Activated CD4-positive, alpha-beta T cell treated with anti-CD3 and anti-CD28 coated beads, Interleukin-2, amount 10 ng/mL, durations not matched to agents 7 days and 5 days (primary cell): ENCODE results near the gene NPW. TPM values are rescaled to one million over a fixed set of nuclear protein-coding genes. Genes with fewer than 3 reads are reported as not detected.
A peak's percentile ranks its signal among the peaks of the same experiment; 100 is the strongest.

Source experiments
- CTCF ChIA-PET: fragments of 350-600 bp; sonication (Branson Sonifier 250); formaldehyde crosslinking; loops from one replicate; lab custom pipeline; 2021; ENCODE audit warnings: antibody characterized with exemption; lab: Charles Lee
- POLR2A ChIA-PET: fragments of 350-600 bp; sonication (Branson Sonifier 250); formaldehyde crosslinking; loops from one replicate; lab custom pipeline; 2021; ENCODE audit warnings: antibody characterized with exemption; lab: Charles Lee
- DNase-seq: peaks from one replicate; pipeline ENCODE4 v3.0.0-alpha.2; 2020
- H3K27ac Mint-ChIP-seq: one replicate; pipeline ENCODE4 v1.8.0; 2021; ENCODE audit warnings: mild to moderate bottlenecking, moderate library complexity, mixed read lengths
- H3K27me3 Mint-ChIP-seq: one replicate; pipeline ENCODE4 v1.8.0; 2021; ENCODE audit warnings: mixed read lengths
- H3K36me3 Mint-ChIP-seq: one replicate; pipeline ENCODE4 v1.8.0; 2021; ENCODE audit warnings: low read depth, mixed read lengths
- H3K4me1 Mint-ChIP-seq: one replicate; pipeline ENCODE4 v1.8.0; 2021; ENCODE audit warnings: mixed read lengths
- H3K4me3 Mint-ChIP-seq: one replicate; pipeline ENCODE4 v1.8.0; 2021; ENCODE audit warnings: mild to moderate bottlenecking, moderate library complexity, mixed read lengths
- H3K9me3 Mint-ChIP-seq: one replicate; pipeline ENCODE4 v1.8.0; 2021; ENCODE audit warnings: mixed read lengths
- total RNA-seq, 2 experiments: library from RNA; stranded (reverse); gene quantifications; one replicate each; pipeline ENCODE4 v1.2.3, GENCODE V29; 2021

NPW gene
- total RNA-seq, 2 experiments from 2014 or later, result 0.42 to 0.69 TPM

DNA sequence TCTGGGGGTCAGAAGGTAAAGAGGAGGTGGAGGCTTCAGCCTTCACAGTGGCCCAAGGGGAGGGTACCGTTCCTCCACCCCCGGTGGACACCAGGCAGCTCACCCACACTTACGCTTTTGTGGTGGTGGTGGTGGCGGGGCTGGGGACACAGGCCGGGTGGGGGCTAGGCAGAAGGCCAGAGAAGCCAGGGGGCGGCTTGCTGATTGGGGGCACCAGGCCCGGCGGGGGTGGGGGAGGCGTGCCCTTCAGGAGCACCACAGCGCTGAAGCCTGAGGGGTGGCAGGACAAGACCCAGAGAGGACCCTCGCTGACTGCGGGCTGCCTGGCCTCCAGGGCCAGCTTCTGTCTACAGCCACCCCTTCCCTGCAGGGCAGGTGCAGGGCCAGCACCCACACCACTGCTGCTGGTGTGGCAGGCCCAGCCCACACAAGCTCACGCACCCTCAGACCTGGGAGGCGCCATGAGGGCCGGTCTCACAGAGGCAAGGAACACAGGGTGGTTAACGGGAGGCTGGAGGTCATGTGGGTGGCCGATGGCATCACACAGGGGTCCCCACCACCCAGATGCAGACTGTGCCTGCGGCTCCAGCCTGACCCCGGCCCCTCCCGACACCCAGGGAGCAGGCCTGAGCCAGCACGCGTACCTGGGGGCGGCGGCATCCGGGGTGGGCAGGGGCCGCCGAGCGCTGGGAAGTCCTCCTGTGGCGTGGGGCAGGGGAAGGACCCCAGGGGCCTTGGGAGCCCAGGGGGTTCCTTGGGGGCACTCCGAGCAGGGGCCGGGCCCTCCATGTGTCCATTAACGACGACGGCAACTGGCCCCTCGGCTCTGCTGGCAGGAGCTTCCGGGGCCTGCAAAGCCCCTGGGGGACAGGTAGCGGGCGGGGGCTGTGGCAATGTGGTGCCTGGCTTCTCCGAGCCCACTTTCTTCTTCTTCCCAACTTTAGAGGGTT lies 20.5 kb upstream of the NPW start:
- H3K4me1 Mint-ChIP-seq, result peaks cover 9% of the 10 kb centered on the region
- H3K9me3 Mint-ChIP-seq, result no peaks in the 10 kb centered on the region
- peaks cover 19% of the 10 kb centered on the region for H3K36me3 Mint-ChIP-seq
- no peak overlapping the region for H3K4me3 Mint-ChIP-seq
- ChIA-PET POLR2A (no interaction called here), CTCF (interaction anchor here (1.2 kb wide), 3 partner anchors 15 to 23 kb away, joined by 3 read pairs; partner anchors contain the start of genes GFER and NOXO1)
- no peak for DNase-seq
- H3K27ac Mint-ChIP-seq, result no peak overlapping the region
- no peaks in the 10 kb centered on the region for H3K27me3 Mint-ChIP-seq

DNA sequence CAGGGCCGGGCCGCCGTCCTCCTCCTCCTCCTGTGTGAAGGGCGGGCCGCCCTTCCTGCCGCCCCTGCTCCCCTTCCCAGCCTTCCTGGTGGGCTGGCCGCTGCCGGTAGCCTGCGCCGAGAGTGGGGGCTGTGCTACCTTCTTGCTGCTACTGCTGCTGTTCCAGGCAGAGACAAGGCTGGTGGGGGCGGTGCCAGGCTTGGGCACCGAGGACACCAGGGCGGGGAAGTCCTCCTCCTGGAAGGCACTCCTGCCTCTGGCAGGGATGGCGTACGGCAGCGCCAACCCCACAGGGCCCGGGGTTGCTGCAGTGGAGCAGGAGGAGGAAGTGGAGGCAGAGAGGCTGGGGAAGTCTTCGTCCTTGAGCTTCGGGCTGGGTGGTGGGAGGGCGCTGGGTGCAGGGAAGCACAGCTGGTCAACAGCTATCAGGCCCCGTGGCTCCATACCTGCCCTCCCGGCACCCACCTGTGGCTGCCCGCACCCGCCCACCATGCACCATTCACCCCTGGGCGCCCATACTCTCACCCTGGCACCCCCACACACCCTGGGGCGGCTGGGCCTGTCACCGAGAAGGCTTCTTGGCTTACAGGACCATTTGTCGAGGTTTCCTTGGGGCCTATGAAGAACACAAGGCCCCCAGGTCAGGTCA lies 19.6 kb upstream of the NPW start:
- DNase-seq, result no peak
- ChIA-PET CTCF (interaction anchor here (1.2 kb wide), 2 partner anchors 16 to 23 kb away, joined by 3 read pairs; partner anchors contain the start of gene GFER), POLR2A (no interaction called here)
- peaks cover 12% of the 10 kb centered on the region for H3K4me1 Mint-ChIP-seq
- H3K4me3 Mint-ChIP-seq, result no peak overlapping the region
- H3K27ac Mint-ChIP-seq, result no peak overlapping the region
- H3K36me3 Mint-ChIP-seq, result peaks cover 19% of the 10 kb centered on the region
- H3K27me3 Mint-ChIP-seq, result no peaks in the 10 kb centered on the region
- no peaks in the 10 kb centered on the region for H3K9me3 Mint-ChIP-seq

DNA sequence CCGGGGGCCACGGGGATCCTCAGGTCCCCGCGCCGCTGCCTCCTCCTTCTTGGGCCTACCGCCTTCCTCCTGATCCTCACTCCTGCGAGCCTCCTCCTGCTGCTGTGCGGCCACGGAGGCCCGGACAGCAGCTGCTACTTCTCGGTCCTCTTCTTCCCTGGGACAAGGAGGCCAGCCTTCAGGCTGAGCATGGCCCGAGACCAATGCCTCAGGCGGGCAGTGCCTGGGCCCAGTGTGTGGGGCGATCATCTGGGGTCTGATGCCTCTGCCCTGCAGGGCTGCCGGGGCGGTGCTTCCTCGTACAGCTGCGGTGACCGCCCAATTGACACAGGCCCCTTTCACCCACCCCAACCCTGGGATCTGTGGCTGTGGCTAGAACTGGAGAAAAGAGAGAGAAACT lies 18.6 kb upstream of the NPW start:
- Mint-ChIP-seq H3K27ac (no peak overlapping the region), H3K4me1 (peaks cover 17% of the 10 kb centered on the region), H3K27me3 (no peaks in the 10 kb centered on the region), H3K4me3 (no peak overlapping the region), H3K9me3 (no peaks in the 10 kb centered on the region), H3K36me3 (peaks cover 22% of the 10 kb centered on the region)
- CTCF ChIA-PET, result no interaction called here
- POLR2A ChIA-PET, result no interaction called here
- DNase-seq, result no peak

DNA sequence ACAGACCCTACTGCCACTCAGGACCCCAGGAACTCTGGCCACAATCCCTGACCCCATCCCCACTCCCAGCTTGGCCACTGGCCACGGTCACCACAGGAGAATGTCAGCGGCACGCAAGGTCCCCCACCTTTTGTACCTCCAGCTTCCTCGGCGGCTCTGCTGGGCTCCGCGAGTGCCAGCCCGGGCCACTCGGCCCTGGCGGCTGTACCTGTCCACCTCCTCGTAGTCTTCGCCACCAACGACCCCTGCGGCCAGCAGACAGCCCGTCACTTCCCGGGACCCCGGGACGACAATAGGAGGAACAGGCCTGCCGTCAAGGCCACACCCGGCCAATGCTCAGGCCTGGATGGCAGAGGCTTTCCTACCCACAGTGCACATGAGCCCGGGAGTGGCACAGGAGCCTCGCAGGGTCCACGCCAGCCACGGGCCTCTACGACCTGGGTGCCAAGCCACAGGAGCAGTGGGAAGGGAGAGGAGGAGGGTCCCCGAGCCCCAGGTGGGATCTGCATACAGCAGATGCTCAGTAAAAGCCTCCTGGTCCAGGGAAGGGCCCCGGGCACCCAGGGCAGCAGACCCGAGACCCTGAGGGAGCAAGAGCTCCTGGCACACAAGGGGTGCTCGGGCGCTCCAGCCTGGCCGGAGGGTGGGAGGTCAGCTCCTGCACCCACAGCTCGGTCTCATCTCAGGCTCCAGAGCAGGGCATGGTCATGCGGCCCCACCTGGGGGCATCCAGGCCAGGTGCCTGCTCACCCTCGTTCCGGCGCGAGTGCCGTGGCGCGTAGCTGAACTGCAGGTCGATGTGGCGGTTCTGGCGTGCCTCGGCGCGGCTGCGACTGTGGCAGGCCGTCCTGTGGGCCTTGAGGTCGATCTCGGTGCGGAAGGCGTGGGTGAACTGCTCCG lies 17.9 kb upstream of the NPW start:
- no peak overlapping the region for H3K4me3 Mint-ChIP-seq
- H3K9me3 Mint-ChIP-seq, result no peaks in the 10 kb centered on the region
- H3K4me1 Mint-ChIP-seq, result peaks cover 17% of the 10 kb centered on the region
- no peaks in the 10 kb centered on the region for H3K27me3 Mint-ChIP-seq
- no peak for DNase-seq
- CTCF ChIA-PET, result no interaction called here
- H3K27ac Mint-ChIP-seq, result no peak overlapping the region
- peaks cover 25% of the 10 kb centered on the region for H3K36me3 Mint-ChIP-seq
- POLR2A ChIA-PET, result no interaction called here

DNA sequence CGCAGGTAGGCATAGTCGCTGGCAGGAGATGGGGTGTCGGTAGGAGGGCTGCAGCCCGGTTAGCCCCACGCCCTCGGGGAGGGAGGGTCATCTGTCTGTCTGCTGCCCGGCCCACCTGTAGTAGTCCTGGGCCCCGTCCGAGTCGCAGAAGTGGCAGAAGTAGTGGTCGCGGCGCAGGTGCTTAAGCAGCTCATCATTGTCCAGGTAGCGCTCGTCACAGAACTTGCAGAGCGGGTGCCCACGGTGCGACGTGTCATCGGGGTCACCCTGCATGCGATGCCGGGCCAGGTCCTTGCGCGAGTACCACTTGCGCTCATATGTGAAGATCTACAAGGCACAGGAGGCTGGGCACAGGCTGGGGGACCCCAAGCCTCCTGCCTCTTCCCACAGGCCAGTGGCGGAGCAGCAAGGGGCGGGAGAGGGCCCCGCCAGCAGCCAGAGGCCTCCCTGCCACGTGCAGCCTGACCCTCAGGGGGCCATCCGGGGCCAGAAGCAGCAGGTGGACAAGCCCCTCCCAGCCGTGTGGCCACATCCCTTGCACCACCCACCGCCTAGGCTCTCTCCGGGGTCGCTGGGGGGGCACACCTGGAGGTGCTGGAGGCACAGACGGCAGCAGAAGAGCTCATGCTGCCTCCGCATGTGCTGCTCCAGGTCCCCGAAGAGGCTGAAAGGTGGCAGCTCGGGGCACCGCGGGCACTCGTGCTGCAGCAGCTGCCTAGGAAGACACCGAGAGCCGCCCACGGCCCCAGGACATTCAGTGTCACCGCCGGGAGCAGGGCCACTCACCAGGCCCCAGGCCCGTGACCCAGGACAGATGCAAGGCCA lies 17.0 kb upstream of the NPW start:
- Mint-ChIP-seq H3K36me3 (peaks cover 27% of the 10 kb centered on the region), H3K27me3 (no peaks in the 10 kb centered on the region), H3K4me1 (peaks cover 25% of the 10 kb centered on the region), H3K9me3 (no peaks in the 10 kb centered on the region), H3K27ac (no peak overlapping the region), H3K4me3 (no peak overlapping the region)
- no peak for DNase-seq
- ChIA-PET POLR2A (no interaction called here), CTCF (interaction anchor here (0.6 to 3.7 kb wide), 11 partner anchors 8 to 152 kb away, joined by 3 to 36 read pairs (median 6); partner anchors contain the start of genes TBL3 and TRAF7)

DNA sequence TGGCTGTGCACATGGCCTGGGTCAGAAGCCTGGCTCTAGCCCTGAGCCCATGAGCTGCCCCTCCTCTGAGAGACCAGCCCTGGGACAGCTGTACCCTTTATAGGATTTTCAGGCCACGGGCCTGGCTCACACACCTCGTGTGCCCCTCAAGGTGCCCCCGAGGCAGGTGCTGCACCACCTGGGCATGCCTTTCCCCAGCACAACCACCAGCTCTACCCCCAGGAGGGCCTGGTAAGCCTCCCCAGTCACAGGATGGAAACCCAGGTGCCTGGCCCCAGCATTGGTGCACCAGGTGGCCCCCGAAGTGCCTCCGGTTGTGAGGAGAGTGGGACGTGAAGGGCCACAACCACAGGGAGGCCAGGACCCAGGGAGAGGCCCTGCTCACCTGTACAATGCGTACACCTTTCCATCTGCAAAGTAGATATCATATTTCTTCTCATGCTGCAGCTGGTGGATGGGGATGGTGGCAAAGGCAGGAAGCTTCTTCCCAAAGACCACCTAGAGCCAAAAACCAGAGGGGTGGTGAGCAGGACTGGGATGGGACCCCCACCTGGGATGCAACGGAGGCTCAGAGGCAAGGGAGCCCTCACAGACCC lies 16.3 kb upstream of the NPW start:
- no peaks in the 10 kb centered on the region for H3K9me3 Mint-ChIP-seq
- ChIA-PET POLR2A (no interaction called here), CTCF (interaction anchor here (0.6 to 3.7 kb wide), 15 partner anchors 9 to 162 kb away, joined by 3 to 36 read pairs (median 5); partner anchors contain the start of genes NTHL1, TBL3, TRAF7 and TSC2)
- H3K4me3 Mint-ChIP-seq, result no peak overlapping the region
- no peaks in the 10 kb centered on the region for H3K27me3 Mint-ChIP-seq
- peaks cover 25% of the 10 kb centered on the region for H3K36me3 Mint-ChIP-seq
- peaks cover 32% of the 10 kb centered on the region for H3K4me1 Mint-ChIP-seq
- no peak overlapping the region for H3K27ac Mint-ChIP-seq
- no peak for DNase-seq

DNA sequence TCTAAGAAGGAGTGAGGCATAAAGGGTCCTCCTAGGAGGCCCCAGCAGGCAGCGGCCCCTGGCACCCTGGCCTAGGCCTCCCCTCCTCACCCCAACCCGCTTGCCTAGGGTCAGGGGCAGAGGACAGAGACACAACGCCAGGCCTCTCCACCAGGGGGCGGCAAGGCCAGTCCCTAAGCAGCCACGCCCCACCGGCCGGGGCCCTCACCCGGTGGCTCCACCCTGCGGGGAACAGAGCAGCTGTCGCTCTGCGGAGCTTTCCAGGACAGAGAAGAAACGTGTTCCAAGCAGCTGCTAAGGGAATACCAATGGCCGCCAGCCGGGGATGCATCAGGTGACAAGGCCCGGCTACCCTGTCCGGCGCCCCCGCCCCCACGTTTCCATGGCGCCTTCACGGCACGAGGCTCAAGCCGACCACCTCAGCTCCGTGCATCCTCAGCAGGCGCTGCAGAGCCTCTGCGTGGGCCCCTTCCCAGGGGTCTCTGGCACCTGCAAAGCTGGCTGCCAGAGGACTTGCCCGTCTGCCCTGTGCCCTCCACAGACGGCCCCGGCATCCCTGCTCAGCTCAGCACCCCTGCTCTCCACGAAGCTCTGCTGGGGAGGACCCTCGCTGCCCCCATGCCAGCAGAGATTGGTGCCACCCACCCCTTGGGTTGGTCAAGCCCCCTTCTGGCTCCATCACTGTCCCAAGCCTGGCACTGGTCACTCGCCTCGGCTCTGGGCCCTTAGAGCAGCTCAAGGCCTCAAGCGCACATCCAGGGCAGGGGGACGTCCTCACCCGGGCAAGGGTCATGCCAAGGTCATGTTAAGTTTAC lies 15.6 kb upstream of the NPW start:
- H3K4me3 Mint-ChIP-seq, result no peak overlapping the region
- ChIA-PET POLR2A (no interaction called here), CTCF (interaction anchor here (0.6 to 3.7 kb wide), 20 partner anchors 9 to 388 kb away, joined by 3 to 36 read pairs (median 4); partner anchors contain the start of genes NME3, NOXO1, NPW and NTHL1)
- H3K27ac Mint-ChIP-seq, result no peak overlapping the region
- peaks cover 23% of the 10 kb centered on the region for H3K36me3 Mint-ChIP-seq
- H3K27me3 Mint-ChIP-seq, result no peaks in the 10 kb centered on the region
- no peaks in the 10 kb centered on the region for H3K9me3 Mint-ChIP-seq
- DNase-seq, result peak; percentile 92
- H3K4me1 Mint-ChIP-seq, result peaks cover 37% of the 10 kb centered on the region

DNA sequence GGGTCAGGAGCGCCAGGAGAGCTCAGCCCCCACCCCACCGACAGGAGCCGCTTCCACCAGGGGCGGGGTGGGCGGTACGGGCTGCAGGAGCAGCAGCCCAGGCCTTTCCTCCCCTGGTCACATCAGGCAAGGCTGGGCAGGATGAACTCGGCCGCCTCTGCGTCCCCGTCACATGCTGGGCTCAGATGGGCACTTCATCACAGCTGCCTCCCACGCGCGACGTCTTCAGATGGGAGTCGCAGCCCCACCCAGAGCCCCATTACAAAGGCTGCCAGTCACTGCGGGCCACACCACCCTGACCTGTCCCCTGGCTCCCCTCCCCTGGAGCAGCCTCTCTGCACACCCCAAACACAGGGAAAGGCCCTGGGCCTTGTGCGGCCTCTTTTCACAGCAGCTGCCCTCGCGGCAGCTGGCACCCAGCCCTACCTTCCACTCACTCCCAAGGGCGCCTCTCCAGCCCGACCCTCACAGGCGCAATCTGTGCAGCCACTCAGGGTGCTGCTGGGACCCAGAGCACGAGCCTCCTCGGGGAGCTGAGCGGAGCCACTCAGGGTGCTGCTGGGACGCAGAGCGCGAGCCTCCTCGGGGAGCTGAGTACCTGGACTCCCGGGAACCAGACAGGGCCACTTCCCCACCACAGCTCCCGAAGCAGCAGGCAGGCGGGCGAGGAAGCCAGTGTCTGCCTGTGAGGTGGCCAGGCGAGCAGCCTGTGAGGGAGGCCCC lies 14.6 kb upstream of the NPW start:
- ChIA-PET CTCF (interaction anchor here (0.7 to 3.7 kb wide), 9 partner anchors 11 to 150 kb away, joined by 3 to 36 read pairs (median 4); partner anchors contain the start of genes NOXO1, NPW and TRAF7), POLR2A (no interaction called here)
- Mint-ChIP-seq H3K9me3 (no peaks in the 10 kb centered on the region), H3K27me3 (no peaks in the 10 kb centered on the region), H3K27ac (no peak overlapping the region), H3K4me3 (no peak overlapping the region), H3K4me1 (peaks cover 37% of the 10 kb centered on the region), H3K36me3 (peaks cover 23% of the 10 kb centered on the region)
- no peak for DNase-seq

DNA sequence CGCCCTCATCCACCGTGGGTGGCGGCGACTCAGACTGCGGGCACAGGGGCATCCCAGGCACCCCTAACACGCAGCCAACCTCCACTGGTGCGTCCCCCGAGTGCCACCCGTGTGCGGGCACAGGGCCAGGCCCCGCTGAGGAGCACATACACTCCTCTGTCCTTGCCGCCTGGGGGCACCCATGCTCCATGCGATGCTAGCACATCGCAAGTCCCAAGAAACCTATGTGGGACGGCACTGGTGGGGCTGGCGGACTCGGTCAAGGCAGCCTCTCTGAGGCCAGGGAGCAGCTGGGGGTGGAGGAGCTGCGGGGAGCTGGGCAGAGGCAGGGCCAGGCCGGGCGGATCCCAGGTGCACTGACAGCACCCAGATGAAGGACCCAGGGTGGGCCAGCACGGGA lies 13.9 kb upstream of the NPW start:
- no peaks in the 10 kb centered on the region for H3K9me3 Mint-ChIP-seq
- H3K27ac Mint-ChIP-seq, result no peak overlapping the region
- ChIA-PET CTCF (interaction anchor here (3.7 kb wide), 1 partner anchor 11 kb away, joined by 36 read pairs; no protein-coding TSS in a partner anchor), POLR2A (no interaction called here)
- peaks cover 43% of the 10 kb centered on the region for H3K4me1 Mint-ChIP-seq
- peaks cover 28% of the 10 kb centered on the region for H3K36me3 Mint-ChIP-seq
- no peaks in the 10 kb centered on the region for H3K27me3 Mint-ChIP-seq
- DNase-seq, result no peak
- H3K4me3 Mint-ChIP-seq, result no peak overlapping the region

DNA sequence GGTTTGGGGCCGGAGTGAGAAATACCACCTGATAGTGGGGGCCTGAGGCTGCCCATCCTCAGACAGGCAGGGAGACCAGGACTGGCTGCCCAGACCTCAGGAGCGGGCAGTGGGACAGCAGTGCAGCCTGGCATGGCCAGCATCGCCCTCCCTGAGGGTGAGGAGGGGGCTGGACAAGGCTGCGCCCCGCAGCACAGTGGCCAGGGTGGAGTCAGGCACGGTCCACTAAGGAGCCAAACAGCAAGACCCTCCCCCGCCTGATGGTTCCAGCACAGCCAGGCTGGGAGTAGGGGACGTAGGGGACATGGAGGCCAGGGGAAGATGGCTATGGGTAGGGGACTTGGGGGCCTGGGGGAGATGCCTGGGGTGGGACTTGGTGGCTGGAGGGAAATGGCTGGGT lies 13.3 kb upstream of the NPW start:
- DNase-seq, result no peak
- CTCF ChIA-PET, result interaction anchor here (3.7 kb wide), 1 partner anchor 12 kb away, joined by 36 read pairs; no protein-coding TSS in a partner anchor
- Mint-ChIP-seq H3K27me3 (no peaks in the 10 kb centered on the region), H3K4me1 (peaks cover 43% of the 10 kb centered on the region), H3K27ac (no peak overlapping the region), H3K4me3 (no peak overlapping the region), H3K36me3 (peaks cover 24% of the 10 kb centered on the region), H3K9me3 (no peaks in the 10 kb centered on the region)
- POLR2A ChIA-PET, result no interaction called here
